Right hindlimb (tissue), 1 donor: ENCODE data around the gene DGKQ.
"Not testable (repeated sequence)": the region's sequence is repeated elsewhere in the genome, so short reads cannot be mapped to it uniquely, and the experiment has no call there.

Experiments
- DNase-seq: peaks from one replicate; pipeline ENCODE4 v3.0.0-alpha.2; 2018

Gene DGKQ

DNA sequence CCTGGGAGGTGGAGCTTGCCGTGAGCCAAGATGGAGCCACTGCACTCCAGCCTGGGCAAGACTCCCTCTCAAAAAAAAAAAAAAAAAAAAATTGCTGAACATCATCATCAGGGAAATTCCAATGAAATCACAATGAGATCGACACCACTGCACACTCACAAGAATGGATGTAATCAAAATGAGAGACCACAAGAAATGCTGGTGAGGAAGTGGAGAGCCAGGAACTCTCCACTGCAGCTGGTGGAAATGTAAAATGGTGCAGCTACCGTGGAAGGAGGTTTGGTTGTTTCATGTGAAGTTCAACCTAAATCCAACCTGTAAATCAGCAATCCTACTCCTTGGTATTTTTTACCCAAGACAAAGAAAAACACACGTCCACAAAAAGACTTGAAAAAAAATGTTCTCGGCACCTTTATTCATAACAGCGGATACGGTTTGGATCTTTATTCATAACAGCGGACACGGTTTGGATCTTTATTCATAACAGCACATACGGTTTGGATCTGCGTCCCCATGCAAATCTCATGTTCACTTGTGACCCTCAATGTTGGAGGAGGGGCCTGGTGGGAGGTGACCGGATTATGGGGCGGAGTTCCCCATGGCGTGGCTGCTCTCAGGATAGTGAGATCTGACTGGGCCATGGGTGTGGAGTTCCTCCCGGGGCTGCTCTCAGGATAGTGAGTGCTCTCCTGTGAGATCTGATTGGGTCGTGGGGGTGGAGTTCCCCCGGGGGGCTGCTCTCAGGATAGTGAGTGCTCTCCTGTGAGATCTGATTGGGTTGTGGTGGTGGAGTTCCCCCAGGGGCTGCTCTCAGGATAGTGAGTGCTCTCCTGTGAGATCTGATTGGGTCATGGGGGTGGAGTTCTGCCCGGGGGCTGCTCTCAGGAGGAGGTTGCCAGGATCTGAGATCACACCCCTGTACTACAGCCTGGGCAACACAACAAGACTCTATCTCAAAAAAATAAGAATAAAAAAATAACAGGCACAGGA is 49.0 kb downstream of the DGKQ start:
- no peak for DNase-seq

GRCh38 chr4:921830-922331 is 51.5 kb downstream of the DGKQ start:
- no peak for DNase-seq

DNA sequence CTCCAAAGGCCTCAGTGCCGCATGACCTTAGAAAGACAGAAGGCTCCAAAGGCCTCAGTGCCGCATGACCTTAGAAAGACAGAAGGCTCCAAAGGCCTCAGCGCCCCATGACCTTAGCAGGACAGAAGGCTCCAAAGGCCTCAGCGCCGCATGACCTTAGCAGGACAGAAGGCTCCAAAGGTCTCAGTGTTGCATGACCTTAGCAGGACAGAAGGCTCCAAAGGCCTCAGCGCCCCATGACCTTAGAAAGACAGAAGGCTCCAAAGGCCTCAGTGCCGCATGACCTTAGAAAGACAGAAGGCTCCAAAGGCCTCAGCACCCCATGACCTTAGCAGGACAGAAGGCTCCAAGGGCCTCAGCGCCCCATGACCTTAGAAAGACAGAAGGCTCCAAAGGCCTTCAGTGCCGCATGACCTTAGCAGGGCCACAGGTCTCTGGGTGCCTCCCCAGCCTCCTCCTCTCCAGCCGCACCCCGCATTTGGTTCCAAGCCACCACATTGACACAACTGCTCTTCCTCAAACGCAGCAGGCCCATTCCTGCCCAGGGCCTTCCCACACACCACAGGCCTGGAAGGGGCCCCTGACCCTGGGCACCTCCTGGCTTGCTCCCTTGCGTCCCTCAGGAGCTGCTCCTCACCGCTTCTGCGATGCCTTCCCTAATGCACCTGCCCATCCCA is 54.2 kb downstream of the DGKQ start:
- DNase-seq: not testable (repeated sequence)

DNA sequence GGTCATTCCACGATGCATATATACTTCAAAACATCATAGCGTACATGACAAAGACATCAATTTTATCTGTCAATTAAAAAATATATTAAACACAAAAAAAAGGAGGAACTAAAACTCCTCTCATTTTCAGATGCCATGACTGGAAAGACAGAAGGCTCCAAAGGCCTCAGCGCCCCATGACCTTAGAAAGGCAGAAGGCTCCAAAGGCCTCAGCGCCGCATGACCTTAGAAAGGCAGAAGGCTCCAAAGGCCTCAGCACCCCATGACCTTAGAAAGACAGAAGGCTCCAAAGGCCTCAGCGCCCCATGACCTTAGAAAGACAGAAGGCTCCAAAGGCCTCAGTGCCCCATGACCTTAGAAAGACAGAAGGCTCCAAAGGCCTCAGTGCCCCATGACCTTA is 54.8 kb downstream of the DGKQ start:
- DNase-seq: not testable (repeated sequence)

DNA sequence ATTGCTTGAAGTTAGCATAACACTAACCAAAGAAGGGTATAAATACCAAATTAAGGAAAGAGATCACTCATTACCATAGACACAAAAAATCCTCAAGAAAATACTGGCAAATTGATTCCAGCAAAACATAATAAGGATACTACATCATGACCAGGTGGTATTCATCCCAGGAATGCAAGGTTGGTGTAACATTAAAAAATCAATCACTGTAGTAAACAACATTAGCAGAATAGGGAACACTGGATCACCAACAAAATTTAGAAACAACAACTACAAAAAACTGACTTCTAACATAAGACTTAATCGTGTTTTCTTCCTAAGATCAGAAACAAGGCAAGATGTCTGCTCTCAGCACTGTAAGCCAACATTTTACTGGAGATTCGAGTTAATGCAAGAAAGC is 55.4 kb downstream of the DGKQ start:
- no peak for DNase-seq

DNA sequence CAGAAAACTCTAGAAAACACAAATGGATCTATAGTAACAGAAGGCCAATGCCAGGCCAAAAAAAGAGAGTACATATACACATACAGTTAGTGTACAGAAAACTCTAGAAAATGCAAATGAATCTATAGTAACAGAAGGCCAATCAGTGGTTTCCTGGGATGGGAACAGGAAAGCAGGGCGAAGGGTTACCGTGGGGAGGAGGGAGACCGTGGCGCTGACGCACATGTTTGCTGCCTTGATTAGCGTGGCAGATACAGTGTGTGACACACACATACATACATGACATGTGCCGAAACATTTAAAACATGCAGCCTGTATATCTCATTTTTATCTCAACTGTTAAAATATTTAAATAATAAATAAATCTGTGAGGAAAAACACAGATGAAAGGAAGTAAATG is 55.9 kb downstream of the DGKQ start:
- no peak for DNase-seq

DNA sequence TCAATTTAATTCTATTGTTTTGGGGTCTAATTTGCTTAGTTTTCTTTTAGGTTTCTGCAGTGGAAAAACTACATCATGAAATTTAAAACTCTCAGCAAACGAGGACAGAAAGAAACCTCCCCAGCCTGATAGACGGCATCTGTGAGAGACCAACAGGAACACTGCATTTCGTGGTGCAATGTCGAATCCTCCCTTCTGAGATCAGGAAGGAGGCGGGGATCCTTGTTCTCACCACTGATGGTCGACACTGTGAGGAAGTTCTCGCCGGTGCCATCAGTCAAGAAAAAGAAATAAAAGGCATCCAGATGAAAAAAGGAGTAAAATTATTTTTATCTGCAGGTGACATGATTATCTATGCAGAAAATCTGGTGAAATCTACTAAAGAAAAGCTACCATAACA is 57.8 kb downstream of the DGKQ start:
- DNase-seq: no peak

DNA sequence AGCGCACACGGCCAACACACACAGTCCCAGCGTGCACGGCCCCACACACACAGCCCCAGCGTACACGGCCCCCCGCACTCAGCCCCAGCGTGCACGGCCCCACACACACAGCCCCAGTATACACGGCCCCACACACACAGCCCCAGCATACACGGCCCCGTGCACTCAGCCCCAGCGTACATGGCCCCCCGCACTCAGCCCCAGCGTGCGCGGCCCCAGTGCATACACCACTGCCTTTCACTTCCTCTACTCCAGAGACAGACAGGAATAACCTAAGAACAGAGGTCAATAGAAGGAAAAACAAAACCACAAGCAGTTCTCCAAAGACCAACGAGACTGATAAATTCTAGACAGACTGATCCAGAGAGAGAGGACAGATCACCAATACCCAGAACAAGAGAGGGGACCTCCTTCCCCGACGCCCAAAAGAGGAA is 58.3 kb downstream of the DGKQ start:
- no peak for DNase-seq

DNA sequence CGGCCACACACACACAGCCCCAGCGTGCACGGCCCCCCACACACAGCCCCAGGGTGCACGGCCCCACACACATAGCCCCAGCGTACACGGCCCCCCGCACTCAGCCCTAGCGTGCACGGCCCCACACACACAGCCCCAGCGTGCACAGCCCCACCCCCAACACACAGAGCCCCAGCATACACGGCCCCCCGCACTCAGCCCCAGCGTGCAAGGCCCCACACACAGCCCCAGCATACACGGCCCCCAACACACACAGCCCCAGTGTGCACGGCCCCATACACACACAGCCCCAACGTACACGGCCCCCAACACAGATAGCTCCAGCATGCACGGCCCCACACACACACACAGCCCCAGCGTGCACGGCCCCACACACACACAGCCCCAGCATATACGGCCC is 58.8 kb downstream of the DGKQ start:
- no peak for DNase-seq

DNA sequence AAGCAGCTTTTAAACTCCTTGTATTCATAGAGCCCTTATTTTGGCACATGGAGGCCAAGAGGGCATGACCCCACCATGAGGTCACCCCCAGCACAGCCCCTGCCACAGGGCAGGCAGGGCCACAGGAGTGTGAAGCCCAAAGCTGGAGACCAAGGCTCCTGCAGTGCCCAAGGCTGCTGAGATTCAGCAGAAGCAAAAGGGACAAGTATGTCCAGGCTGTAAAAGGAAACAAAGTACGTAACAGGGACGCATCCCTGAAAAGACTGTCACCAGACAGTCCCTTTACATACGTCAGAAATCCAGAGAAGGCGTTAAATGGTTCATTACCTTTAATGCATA is 60.1 kb downstream of the DGKQ start:
- DNase-seq: no peak

DNA sequence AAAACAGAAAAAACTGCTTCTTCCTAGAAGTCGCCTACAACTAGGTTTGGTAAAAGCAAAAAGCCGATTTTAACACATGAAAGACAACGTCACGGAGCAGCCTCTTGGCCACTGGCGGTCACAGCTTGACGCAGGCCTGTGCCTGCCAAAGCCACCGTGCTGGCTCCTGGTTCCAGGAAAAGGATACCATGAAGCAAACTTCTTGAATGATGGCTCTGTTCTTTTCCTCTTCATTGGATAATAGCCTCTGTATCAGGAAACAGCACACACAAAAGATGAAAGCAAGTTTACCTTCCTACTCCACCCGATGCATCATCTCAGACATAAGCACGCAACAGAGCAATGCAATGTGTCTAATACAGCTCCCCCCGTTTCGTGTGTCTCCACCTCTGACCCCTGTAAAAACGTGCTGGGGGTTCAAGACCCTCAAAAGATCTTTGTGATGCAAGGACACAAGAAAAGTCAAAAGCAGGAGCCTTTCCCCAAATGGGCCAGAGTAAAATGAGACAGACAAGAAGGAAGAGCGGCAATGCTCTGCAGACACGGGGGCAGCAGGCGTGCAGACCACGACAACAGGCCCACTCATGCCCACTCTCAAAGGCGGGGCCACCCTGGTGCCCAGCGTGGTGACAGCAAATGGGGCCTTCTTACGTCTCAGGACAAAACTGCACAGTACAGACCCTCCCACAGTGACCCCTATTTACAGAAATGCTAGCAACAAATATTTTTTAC is 60.7 kb downstream of the DGKQ start:
- no peak for DNase-seq

DNA sequence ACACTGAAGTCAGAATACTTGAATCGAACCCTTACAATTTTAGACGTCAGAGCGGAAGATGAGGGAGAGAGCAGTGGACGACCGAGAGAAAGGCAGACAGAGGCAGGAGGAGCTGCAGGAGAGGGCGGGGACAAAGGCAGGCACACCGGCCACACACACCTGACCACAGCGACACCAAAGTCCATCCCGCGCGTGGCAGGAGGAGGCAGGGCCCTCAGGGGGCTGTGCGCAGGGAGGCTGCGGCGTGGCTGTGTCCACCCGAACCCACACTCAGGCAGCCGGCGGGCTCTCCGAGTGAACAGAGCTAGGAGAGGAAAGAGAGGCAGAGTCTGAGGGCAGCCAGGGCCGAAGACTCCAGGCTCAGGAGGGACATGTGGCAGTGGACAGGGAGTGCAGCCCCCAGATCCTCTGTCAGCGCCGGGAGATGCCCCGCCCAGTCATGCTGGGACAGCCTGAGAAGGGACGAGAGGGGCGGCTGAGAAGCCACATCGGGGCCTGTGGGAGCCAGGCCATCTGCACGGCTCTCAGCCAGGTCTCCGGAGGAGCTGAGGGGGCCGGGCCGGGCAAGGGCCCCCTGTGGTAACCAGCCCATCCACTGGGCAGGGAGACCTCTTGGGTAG is 61.4 kb downstream of the DGKQ start:
- no peak for DNase-seq

DNA sequence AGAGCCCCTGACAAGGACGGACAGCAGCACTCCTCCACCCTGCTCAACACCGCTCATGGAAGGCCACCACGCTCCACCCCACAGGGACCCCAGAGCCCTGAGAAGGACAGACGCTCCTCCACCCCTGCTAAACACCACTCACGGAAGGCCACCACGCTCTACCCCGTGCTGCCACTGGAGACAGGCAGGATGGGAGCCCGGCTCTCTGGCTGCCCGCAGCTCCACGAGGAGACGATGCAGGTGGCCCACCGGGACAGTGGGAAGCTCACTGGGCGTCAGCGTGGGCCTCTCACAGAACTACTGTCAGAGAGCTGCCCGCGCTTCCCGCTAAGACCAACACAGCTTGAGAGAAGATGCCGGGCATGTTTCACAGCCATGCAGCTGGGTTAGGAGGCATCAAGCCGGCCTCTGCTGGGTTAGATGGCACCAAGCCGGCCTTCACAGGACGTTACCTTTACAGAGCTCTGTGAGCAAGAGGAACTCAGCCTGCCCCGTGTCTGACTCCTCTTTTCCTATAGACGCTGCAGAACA is 62.1 kb downstream of the DGKQ start:
- no peak for DNase-seq

GRCh38 chr4:910366-911091 is 62.8 kb downstream of the DGKQ start:
- no peak for DNase-seq

DNA sequence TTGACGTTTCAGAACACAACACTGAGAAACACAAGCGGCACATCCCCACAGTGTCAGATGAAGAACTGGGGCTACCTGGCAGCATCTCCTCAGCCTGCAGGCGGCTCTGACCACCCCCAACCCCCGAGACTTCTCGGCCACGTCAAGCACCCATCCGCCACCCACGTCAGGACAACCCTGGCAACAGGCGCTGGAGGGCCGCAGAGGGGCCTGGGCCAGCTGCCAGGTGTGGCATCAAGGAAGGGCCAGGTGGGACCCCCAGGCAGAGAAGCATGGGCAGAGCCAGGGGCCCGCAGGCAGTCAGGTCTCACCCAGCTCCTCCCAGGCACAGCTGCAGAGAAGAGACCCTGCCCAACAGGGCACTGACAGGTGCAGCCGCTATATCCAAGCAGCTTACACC is 63.5 kb downstream of the DGKQ start:
- no peak for DNase-seq

DNA sequence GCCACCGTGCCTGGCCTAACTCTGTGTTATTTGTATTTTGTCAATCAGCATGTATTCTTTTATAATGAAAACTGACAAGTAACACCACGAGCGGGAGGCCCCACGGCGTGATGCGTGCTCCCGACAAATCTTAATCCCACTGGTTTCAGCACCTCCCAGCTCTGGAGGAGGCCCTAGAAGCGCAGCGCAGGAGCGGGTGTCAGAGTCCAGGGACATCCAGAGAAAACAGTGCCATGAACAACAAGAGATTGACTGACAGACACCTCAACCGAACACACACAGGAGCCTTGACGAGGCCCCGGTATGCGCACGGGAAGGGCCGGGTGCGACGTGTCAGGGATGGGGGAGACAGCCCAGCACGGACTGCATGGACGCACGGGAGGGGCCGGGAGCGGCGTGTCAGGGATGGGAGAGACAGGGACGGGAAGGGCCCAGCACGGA is 64.2 kb downstream of the DGKQ start:
- DNase-seq: no peak
